Muscle layer of colon (tissue), 2 donors: Measurements from ENCODE around the gene IBA57.
"Not testable (repeated sequence)": the region's sequence is repeated elsewhere in the genome, so short reads cannot be mapped to it uniquely, and the experiment has no call there.

Source experiments
- H3K27ac ChIP-seq: one replicate; pipeline ENCODE4 v1.7.0; 2013; ENCODE audit warnings: low read depth, mild to moderate bottlenecking, low read length, moderate library complexity
- H3K27me3 ChIP-seq, 2 donors: one replicate each; pipeline ENCODE4 v1.7.0; 2013; ENCODE audit warnings: low read length in 2 of 2, mild to moderate bottlenecking in 2 of 2; ENCODE audit not compliant: insufficient read depth in 2 of 2, control insufficient read depth in 1 of 2
- H3K36me3 ChIP-seq: one replicate; pipeline ENCODE4 v1.7.0; 2013; ENCODE audit warnings: mild to moderate bottlenecking, low read length; ENCODE audit not compliant: insufficient read depth
- H3K4me1 ChIP-seq: one replicate; pipeline ENCODE4 v1.7.0; 2013; ENCODE audit warnings: mild to moderate bottlenecking, low read length; ENCODE audit not compliant: insufficient read depth
- H3K4me3 ChIP-seq, 2 donors: one replicate each; pipeline ENCODE4 v1.7.0; 2013; ENCODE audit warnings: low read length in 2 of 2, low read depth in 1 of 2, mild to moderate bottlenecking in 1 of 2, moderate library complexity in 1 of 2
- H3K9ac ChIP-seq: one replicate; pipeline ENCODE4 v1.7.0; 2013; ENCODE audit warnings: low read length
- H3K9me3 ChIP-seq: one replicate; pipeline ENCODE4 v1.7.0; 2013; ENCODE audit warnings: mild to moderate bottlenecking, low read length
- donor health status: abdominal sarcoma.
- donor health status: Adenocarcinoma of cecum.

IBA57 gene

GRCh38 chr1:228166170-228166936 lies 749 bp downstream of the IBA57 start:
- Histone ChIP-seq H3K27me3 (peaks cover 0 to 15% of the 10 kb centered on the region in 2 donors), H3K36me3 (no peaks in the 10 kb centered on the region), H3K27ac (peak overlapping the region; percentile 90), H3K9me3 (no peaks in the 10 kb centered on the region), H3K4me3 (peak overlapping the region; percentile 44 to 75), H3K9ac (peak overlapping the region; percentile 63), H3K4me1 (peaks cover 24% of the 10 kb centered on the region)

- no peaks in the 10 kb centered on the region for H3K27me3 ChIP-seq
- no peak overlapping the region for H3K27ac ChIP-seq
- H3K9ac ChIP-seq = no peak overlapping the region
- H3K9me3 ChIP-seq = no peaks in the 10 kb centered on the region
- H3K36me3 ChIP-seq = no peaks in the 10 kb centered on the region
- H3K4me1 ChIP-seq = peaks cover 8% of the 10 kb centered on the region
- H3K4me3 ChIP-seq = no peak overlapping the region
Observed at GRCh38 chr1:228168563-228169270, 3.1 kb downstream of the IBA57 start.

GRCh38 chr1:228169345-228169744 lies 3.7 kb downstream of the IBA57 start:
- H3K9ac ChIP-seq = no peak overlapping the region
- no peak overlapping the region for H3K4me3 ChIP-seq
- H3K27me3 ChIP-seq = no peaks in the 10 kb centered on the region
- no peak overlapping the region for H3K27ac ChIP-seq
- H3K9me3 ChIP-seq = no peaks in the 10 kb centered on the region
- H3K36me3 ChIP-seq = no peaks in the 10 kb centered on the region
- peaks cover 8% of the 10 kb centered on the region for H3K4me1 ChIP-seq

- Histone ChIP-seq H3K9me3 (no peaks in the 10 kb centered on the region), H3K27ac (no peak overlapping the region), H3K4me1 (peaks cover 12% of the 10 kb centered on the region), H3K9ac (no peak overlapping the region), H3K36me3 (peaks cover 7% of the 10 kb centered on the region), H3K4me3 (no peak overlapping the region), H3K27me3 (no peaks in the 10 kb centered on the region)
Observed at GRCh38 chr1:228170666-228171065, 5.1 kb downstream of the IBA57 start.

GRCh38 chr1:228171221-228171891 lies 5.8 kb downstream of the IBA57 start:
- Histone ChIP-seq H3K9me3 (no peaks in the 10 kb centered on the region), H3K27me3 (no peaks in the 10 kb centered on the region), H3K9ac (no peak overlapping the region), H3K36me3 (peaks cover 11% of the 10 kb centered on the region), H3K4me1 (peaks cover 18% of the 10 kb centered on the region), H3K4me3 (no peak overlapping the region), H3K27ac (no peak overlapping the region)

- Histone ChIP-seq H3K4me3 (no peak overlapping the region), H3K27ac (no peak overlapping the region), H3K4me1 (peaks cover 13% of the 10 kb centered on the region), H3K27me3 (no peaks in the 10 kb centered on the region), H3K36me3 (peaks cover 11% of the 10 kb centered on the region), H3K9ac (no peak overlapping the region), H3K9me3 (no peaks in the 10 kb centered on the region)
Observed at GRCh38 chr1:228172591-228173527, 7.3 kb downstream of the IBA57 start.

GRCh38 chr1:228173528-228174481 lies 8.2 kb downstream of the IBA57 start:
- peaks cover 11% of the 10 kb centered on the region for H3K36me3 ChIP-seq
- peaks cover 17% of the 10 kb centered on the region for H3K4me1 ChIP-seq
- not testable (repeated sequence) for H3K27ac ChIP-seq, H3K9ac ChIP-seq, H3K27me3 ChIP-seq, H3K9me3 ChIP-seq, H3K4me3 ChIP-seq

- Histone ChIP-seq H3K27me3 (no peaks in the 10 kb centered on the region), H3K9ac (no peak overlapping the region), H3K4me1 (peaks cover 19% of the 10 kb centered on the region), H3K27ac (peak overlapping the region; percentile 28), H3K4me3 (no peak overlapping the region), H3K9me3 (no peaks in the 10 kb centered on the region), H3K36me3 (peaks cover 11% of the 10 kb centered on the region)
Observed at GRCh38 chr1:228174482-228175315, 9.1 kb downstream of the IBA57 start.

GRCh38 chr1:228175316-228176023 lies 9.9 kb downstream of the IBA57 start:
- Histone ChIP-seq H3K4me1 (peaks cover 19% of the 10 kb centered on the region), H3K27ac (peak overlapping the region; percentile 28), H3K27me3 (no peaks in the 10 kb centered on the region), H3K36me3 (peaks cover 11% of the 10 kb centered on the region), H3K4me3 (no peak overlapping the region), H3K9me3 (no peaks in the 10 kb centered on the region), H3K9ac (no peak overlapping the region)
